ENCODE results near the gene SPTBN4.
"Not testable (repeated sequence)": the region's sequence is repeated elsewhere in the genome, so short reads cannot be mapped to it uniquely, and the experiment has no call there.

SPTBN4 gene

GRCh38 chr19:40619333-40620160, 152.7 kb downstream of the SPTBN4 start:
- H3K4me3 ChIP-seq (ENCODE audit: low read depth, low read length), result no peak overlapping the region
- no peak for DNase-seq (ENCODE audit: low read depth)
- no peak for TF ChIP-seq CTCF (IDR thresholded peaks at IDR 0.05; ENCODE audit: low read depth, low read length, missing control alignments)
- in situ Hi-C loops (cut with HindIII; ENCODE audit: low sequenced_read_pairs), result loop anchor here (10.0 kb wide), 1 partner anchor 65 kb away; no protein-coding TSS in a partner anchor

- no peak for DNase-seq (ENCODE audit: low read depth)
- no peak for TF ChIP-seq CTCF (IDR thresholded peaks at IDR 0.05; ENCODE audit: low read depth, low read length, missing control alignments)
- no peak overlapping the region for H3K4me3 ChIP-seq (ENCODE audit: low read depth, low read length)
- in situ Hi-C loops (cut with HindIII; ENCODE audit: low sequenced_read_pairs), result no loop called here
Measured at GRCh38 chr19:40620161-40620485, 153.3 kb downstream of the SPTBN4 start.

GRCh38 chr19:40621283-40621682, 154.5 kb downstream of the SPTBN4 start:
- H3K4me3 ChIP-seq (ENCODE audit: low read depth, low read length), result no peak overlapping the region
- no peak for DNase-seq (ENCODE audit: low read depth)
- in situ Hi-C loops (cut with HindIII; ENCODE audit: low sequenced_read_pairs), result no loop called here
- no peak for TF ChIP-seq CTCF (IDR thresholded peaks at IDR 0.05; ENCODE audit: low read depth, low read length, missing control alignments)

GRCh38 chr19:40621966-40622772, 155.4 kb downstream of the SPTBN4 start:
- TF ChIP-seq CTCF (IDR thresholded peaks at IDR 0.05; ENCODE audit: low read depth, low read length, missing control alignments), result no peak
- in situ Hi-C loops (cut with HindIII; ENCODE audit: low sequenced_read_pairs), result no loop called here
- H3K4me3 ChIP-seq (ENCODE audit: low read depth, low read length), result no peak overlapping the region
- no peak for DNase-seq (ENCODE audit: low read depth)

- in situ Hi-C loops (cut with HindIII; ENCODE audit: low sequenced_read_pairs), result no loop called here
- no peak for TF ChIP-seq CTCF (IDR thresholded peaks at IDR 0.05; ENCODE audit: low read depth, low read length, missing control alignments)
- no peak for DNase-seq (ENCODE audit: low read depth)
- no peak overlapping the region for H3K4me3 ChIP-seq (ENCODE audit: low read depth, low read length)
Measured at GRCh38 chr19:40622773-40623075, 155.9 kb downstream of the SPTBN4 start.

- TF ChIP-seq CTCF (IDR thresholded peaks at IDR 0.05; ENCODE audit: low read depth, low read length, missing control alignments), result no peak
- in situ Hi-C loops (cut with HindIII; ENCODE audit: low sequenced_read_pairs), result no loop called here
Measured at GRCh38 chr19:40623403-40624251, 156.8 kb downstream of the SPTBN4 start.

GRCh38 chr19:40624369-40625153, 157.8 kb downstream of the SPTBN4 start:
- in situ Hi-C loops (cut with HindIII; ENCODE audit: low sequenced_read_pairs); H3K4me3 ChIP-seq (ENCODE audit: low read depth, low read length); DNase-seq (ENCODE audit: low read depth): not testable (repeated sequence)

More at GRCh38 chr19:40623403-40624251, 156.8 kb downstream of the SPTBN4 start:
- H3K4me3 ChIP-seq (ENCODE audit: low read depth, low read length), result no peak overlapping the region
- DNase-seq (ENCODE audit: low read depth), result peak; percentile 89

Measured in astrocyte of the cerebellum (primary cell).